KMS-11 (cell line): ENCODE results near the gene FHIT.

Source experiments
- H2AFZ ChIP-seq: fragments of 200-600 bp; sonication (generic); 2 replicates; pipeline ENCODE4 v1.6.1; 2016; ENCODE audit warnings: antibody characterized with exemption, mixed run types, low read depth
- H3K27ac ChIP-seq: fragments of 200-600 bp; sonication (generic); 2 replicates; pipeline ENCODE4 v1.6.1; 2016; ENCODE audit warnings: mild to moderate bottlenecking, mixed run types
- H3K27me3 ChIP-seq: fragments of 200-600 bp; sonication (generic); 2 replicates; pipeline ENCODE4 v1.6.1; 2017; ENCODE audit warnings: mild to moderate bottlenecking, low read depth, mixed run types, moderate library complexity; ENCODE audit not compliant: insufficient read depth
- H3K36me3 ChIP-seq: fragments of 200-600 bp; sonication (generic); 2 replicates; pipeline ENCODE4 v1.6.1; 2017; ENCODE audit warnings: mild to moderate bottlenecking, mixed run types; ENCODE audit not compliant: insufficient read depth
- H3K4me1 ChIP-seq: fragments of 200-600 bp; sonication (generic); 2 replicates; pipeline ENCODE4 v1.6.1; 2016; ENCODE audit warnings: mild to moderate bottlenecking, low read depth, mixed run types; ENCODE audit not compliant: poor library complexity, severe bottlenecking
- H3K4me2 ChIP-seq: fragments of 200-600 bp; sonication (generic); 2 replicates; pipeline ENCODE4 v1.7.0; 2016; ENCODE audit warnings: mild to moderate bottlenecking, mixed run types
- H3K4me3 ChIP-seq: fragments of 200-600 bp; sonication (generic); IDR thresholded peaks from 2 replicates; pipeline ENCODE4 v1.6.1; 2017; ENCODE audit warnings: low read depth, low read length, mixed read lengths; ENCODE audit not compliant: insufficient read depth
- H3K79me2 ChIP-seq: fragments of 200-600 bp; sonication (generic); 2 replicates; pipeline ENCODE4 v1.6.1; 2016; ENCODE audit warnings: low read depth, mixed run types; ENCODE audit not compliant: insufficient read depth
- H3K9ac ChIP-seq: fragments of 200-600 bp; sonication (generic); 2 replicates; pipeline ENCODE4 v1.6.1; 2016; ENCODE audit warnings: mild to moderate bottlenecking, mixed run types
- H4K20me1 ChIP-seq: fragments of 200-600 bp; sonication (generic); 2 replicates; pipeline ENCODE4 v1.6.1; 2016; ENCODE audit warnings: mild to moderate bottlenecking, mixed run types; ENCODE audit not compliant: insufficient read depth
- TF ChIP-seq, protein P1 (sequence below): fragments of 200-600 bp; sonication (generic); conservative IDR thresholded peaks from 2 replicates; pipeline ENCODE4 v1.6.1; 2017; ENCODE audit warnings: low read depth, mild to moderate bottlenecking, antibody characterized with exemption, low read length, moderate library complexity, mixed read lengths

FHIT gene

DNA sequence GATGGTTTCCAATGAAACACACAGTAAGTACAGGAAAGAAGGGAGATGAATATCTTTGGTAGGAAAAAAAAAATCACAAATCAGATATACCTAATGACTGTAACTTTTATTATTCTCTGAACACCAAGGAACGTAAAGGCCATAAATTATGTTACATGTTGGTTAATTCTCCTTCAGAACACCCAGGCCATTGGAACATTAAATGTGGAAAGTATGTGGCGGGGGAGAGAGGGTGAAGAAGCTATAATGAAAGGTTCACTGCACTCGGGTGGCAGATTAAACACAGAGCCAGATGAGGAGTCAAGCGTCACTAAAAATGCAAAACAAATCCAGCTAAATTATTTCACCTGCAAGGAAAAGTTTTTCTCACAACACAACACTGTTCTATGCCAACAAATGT, 193.8 kb downstream of the FHIT start:
- no peaks in the 10 kb centered on the region for H4K20me1 ChIP-seq
- H3K4me1 ChIP-seq: no peaks in the 10 kb centered on the region
- no peak overlapping the region for H3K4me2 ChIP-seq
- no peak overlapping the region for H3K9ac ChIP-seq
- H3K79me2 ChIP-seq: no peaks in the 10 kb centered on the region
- H2AFZ ChIP-seq: no peak overlapping the region
- no peak overlapping the region for H3K27ac ChIP-seq
- H3K27me3 ChIP-seq: no peaks in the 10 kb centered on the region
- no peaks in the 10 kb centered on the region for H3K36me3 ChIP-seq
- H3K4me3 ChIP-seq: no peak overlapping the region
- TF ChIP-seq, protein P1, sequence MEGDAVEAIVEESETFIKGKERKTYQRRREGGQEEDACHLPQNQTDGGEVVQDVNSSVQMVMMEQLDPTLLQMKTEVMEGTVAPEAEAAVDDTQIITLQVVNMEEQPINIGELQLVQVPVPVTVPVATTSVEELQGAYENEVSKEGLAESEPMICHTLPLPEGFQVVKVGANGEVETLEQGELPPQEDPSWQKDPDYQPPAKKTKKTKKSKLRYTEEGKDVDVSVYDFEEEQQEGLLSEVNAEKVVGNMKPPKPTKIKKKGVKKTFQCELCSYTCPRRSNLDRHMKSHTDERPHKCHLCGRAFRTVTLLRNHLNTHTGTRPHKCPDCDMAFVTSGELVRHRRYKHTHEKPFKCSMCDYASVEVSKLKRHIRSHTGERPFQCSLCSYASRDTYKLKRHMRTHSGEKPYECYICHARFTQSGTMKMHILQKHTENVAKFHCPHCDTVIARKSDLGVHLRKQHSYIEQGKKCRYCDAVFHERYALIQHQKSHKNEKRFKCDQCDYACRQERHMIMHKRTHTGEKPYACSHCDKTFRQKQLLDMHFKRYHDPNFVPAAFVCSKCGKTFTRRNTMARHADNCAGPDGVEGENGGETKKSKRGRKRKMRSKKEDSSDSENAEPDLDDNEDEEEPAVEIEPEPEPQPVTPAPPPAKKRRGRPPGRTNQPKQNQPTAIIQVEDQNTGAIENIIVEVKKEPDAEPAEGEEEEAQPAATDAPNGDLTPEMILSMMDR: no peak

DNA sequence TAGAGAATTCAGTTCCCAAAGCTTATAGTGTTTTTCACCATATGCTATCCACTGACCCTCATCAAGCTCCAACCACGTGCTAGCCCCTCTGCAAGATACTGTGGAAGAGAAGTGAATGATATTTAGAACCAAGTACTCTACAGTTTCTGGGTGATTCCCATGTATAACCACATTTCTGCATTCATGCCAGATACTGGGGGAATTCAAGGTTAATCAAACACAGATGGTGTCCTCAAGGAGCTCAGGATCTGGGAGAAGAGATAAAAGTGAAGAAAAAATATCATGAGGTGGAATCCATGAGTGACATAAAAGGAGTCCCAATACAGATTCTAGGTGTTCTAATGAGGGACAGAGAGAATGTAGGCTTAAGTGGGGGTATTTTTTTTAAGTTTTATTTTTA, 195.8 kb downstream of the FHIT start:
- Histone ChIP-seq H3K79me2 (no peaks in the 10 kb centered on the region), H3K9ac (no peak overlapping the region), H3K27me3 (no peaks in the 10 kb centered on the region), H3K4me2 (no peak overlapping the region), H3K36me3 (no peaks in the 10 kb centered on the region), H2AFZ (no peak overlapping the region), H4K20me1 (no peaks in the 10 kb centered on the region), H3K4me3 (no peak overlapping the region), H3K4me1 (no peaks in the 10 kb centered on the region), H3K27ac (no peak overlapping the region)
- TF ChIP-seq, protein P1: no peak

DNA sequence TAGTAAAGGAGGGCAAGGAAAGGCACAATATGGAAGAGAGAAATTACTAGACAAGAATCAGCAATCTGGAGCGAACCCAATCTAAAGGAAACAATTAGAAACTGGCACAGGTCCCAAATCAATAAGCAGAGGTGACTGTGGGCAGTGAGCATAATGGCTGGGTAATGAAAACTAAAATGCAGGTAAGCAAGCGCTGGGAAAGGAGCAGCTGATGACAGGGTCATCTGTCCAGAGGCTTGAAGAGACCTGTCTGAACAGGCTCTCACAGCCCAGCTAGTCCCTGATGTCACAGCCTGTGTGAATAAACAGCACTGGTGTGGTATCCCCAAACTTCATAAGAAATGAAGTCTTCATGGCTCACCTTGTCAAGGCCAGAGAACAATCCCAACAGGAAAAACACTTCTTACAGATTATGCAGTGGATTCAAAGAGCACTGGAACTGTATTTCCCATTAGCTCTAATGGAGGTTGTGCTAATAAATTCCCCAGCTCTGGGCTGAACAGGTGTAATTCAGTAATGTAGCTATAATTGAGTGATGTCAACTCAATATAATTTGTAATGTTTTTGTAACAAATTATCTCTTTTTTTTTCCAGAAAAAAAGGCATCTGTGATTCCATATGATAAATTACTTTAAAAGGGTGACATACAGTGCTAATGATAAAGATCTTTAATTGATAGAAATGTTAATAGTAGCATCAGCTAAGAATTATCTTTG, 197.3 kb downstream of the FHIT start:
- Histone ChIP-seq H3K27me3 (no peaks in the 10 kb centered on the region), H3K9ac (no peak overlapping the region), H3K4me3 (no peak overlapping the region), H3K36me3 (no peaks in the 10 kb centered on the region), H3K79me2 (no peaks in the 10 kb centered on the region), H4K20me1 (no peaks in the 10 kb centered on the region), H2AFZ (no peak overlapping the region), H3K4me1 (no peaks in the 10 kb centered on the region), H3K4me2 (no peak overlapping the region), H3K27ac (no peak overlapping the region)
- TF ChIP-seq, protein P1: no peak

DNA sequence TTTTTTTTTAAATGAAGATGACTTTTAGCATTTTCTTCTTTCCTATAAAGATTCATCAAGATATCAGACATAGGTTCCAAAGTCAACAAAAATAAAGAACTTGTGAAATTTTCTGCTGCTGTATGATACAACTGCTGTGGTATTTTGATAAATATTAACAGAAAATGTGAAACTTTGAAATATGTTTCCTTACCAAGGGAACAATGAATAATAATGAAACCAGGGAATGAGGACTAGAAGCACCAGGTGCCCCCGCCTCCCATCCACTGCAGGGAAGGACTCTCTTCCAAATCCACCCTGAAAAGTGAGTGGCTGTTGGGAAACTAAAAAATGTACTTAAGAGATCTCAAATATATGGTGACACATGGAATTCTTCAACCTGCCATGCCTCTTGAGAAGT, 198.4 kb downstream of the FHIT start:
- no peak overlapping the region for H3K4me3 ChIP-seq
- TF ChIP-seq, protein P1: no peak

More for the DNA sequence above, 198.4 kb downstream of the FHIT start:
- no peak overlapping the region for H3K4me2 ChIP-seq
- no peaks in the 10 kb centered on the region for H4K20me1 ChIP-seq
- no peaks in the 10 kb centered on the region for H3K4me1 ChIP-seq
- no peaks in the 10 kb centered on the region for H3K79me2 ChIP-seq
- H3K27me3 ChIP-seq: no peaks in the 10 kb centered on the region
- H2AFZ ChIP-seq: no peak overlapping the region
- no peaks in the 10 kb centered on the region for H3K36me3 ChIP-seq
- H3K9ac ChIP-seq: no peak overlapping the region
- H3K27ac ChIP-seq: no peak overlapping the region
